ENCODE measurements around the gene LRRC4. TPM values are rescaled to one million over a fixed set of nuclear protein-coding genes. Genes with fewer than 3 reads are reported as not detected.

LRRC4 gene
- total RNA-seq, 2 experiments from 2014 or later = not detected

GRCh38 chr7:128022631-128023532, 8.4 kb downstream of the LRRC4 start:
- no peak overlapping the region for H3K27ac Mint-ChIP-seq
- no peak for DNase-seq
- no peak overlapping the region for H3K4me3 Mint-ChIP-seq
- no peaks in the 10 kb centered on the region for H3K27me3 Mint-ChIP-seq
- no peaks in the 10 kb centered on the region for H3K4me1 Mint-ChIP-seq
- H3K9me3 Mint-ChIP-seq (ENCODE audit: low read depth) = no peaks in the 10 kb centered on the region
- ATAC-seq = no peak
- peaks cover 3% of the 10 kb centered on the region for H3K36me3 Mint-ChIP-seq
- CTCF ChIA-PET = interaction anchor here (0.6 kb wide), 1 partner anchor 159 kb away, joined by 3 read pairs; no protein-coding TSS in a partner anchor

- no peak for DNase-seq
- ATAC-seq = no peak
- Mint-ChIP-seq H3K27ac (no peak overlapping the region), H3K27me3 (no peaks in the 10 kb centered on the region), H3K4me1 (no peaks in the 10 kb centered on the region), H3K36me3 (peaks cover 3% of the 10 kb centered on the region), H3K4me3 (no peak overlapping the region), H3K9me3 (ENCODE audit: low read depth) (no peaks in the 10 kb centered on the region)
- CTCF ChIA-PET = interaction anchor here (1.7 kb wide), 1 partner anchor 9 kb away, joined by 3 read pairs; no protein-coding TSS in a partner anchor
Measured at GRCh38 chr7:128021366-128021765, 9.9 kb downstream of the LRRC4 start.

GRCh38 chr7:128020159-128020558, 11.1 kb downstream of the LRRC4 start:
- ATAC-seq = no peak
- Mint-ChIP-seq H3K4me1 (no peaks in the 10 kb centered on the region), H3K36me3 (peaks cover 3% of the 10 kb centered on the region), H3K9me3 (ENCODE audit: low read depth) (no peaks in the 10 kb centered on the region), H3K27me3 (no peaks in the 10 kb centered on the region), H3K27ac (no peak overlapping the region), H3K4me3 (no peak overlapping the region)
- no peak for DNase-seq
- CTCF ChIA-PET = interaction anchor here (1.3 kb wide), 1 partner anchor 314 kb away, joined by 3 read pairs; no protein-coding TSS in a partner anchor

- no peaks in the 10 kb centered on the region for H3K4me1 Mint-ChIP-seq
- CTCF ChIA-PET = no interaction called here
- H3K36me3 Mint-ChIP-seq = peaks cover 3% of the 10 kb centered on the region
- no peaks in the 10 kb centered on the region for H3K27me3 Mint-ChIP-seq
- H3K27ac Mint-ChIP-seq = no peak overlapping the region
- no peak overlapping the region for H3K4me3 Mint-ChIP-seq
- ATAC-seq = no peak
- no peak for DNase-seq
- H3K9me3 Mint-ChIP-seq (ENCODE audit: low read depth) = no peaks in the 10 kb centered on the region
Measured at GRCh38 chr7:128019288-128019687, 11.9 kb downstream of the LRRC4 start.

- DNase-seq = no peak
- no peaks in the 10 kb centered on the region for H3K9me3 Mint-ChIP-seq (ENCODE audit: low read depth)
- no peaks in the 10 kb centered on the region for H3K27me3 Mint-ChIP-seq
- CTCF ChIA-PET = interaction anchor here (0.9 kb wide), 1 partner anchor 8 kb away, joined by 4 read pairs; no protein-coding TSS in a partner anchor
- H3K27ac Mint-ChIP-seq = no peak overlapping the region
- no peak for ATAC-seq
- no peaks in the 10 kb centered on the region for H3K4me1 Mint-ChIP-seq
- peaks cover 3% of the 10 kb centered on the region for H3K36me3 Mint-ChIP-seq
- H3K4me3 Mint-ChIP-seq = no peak overlapping the region
Measured at GRCh38 chr7:128017862-128018845, 13.1 kb downstream of the LRRC4 start.

GRCh38 chr7:128017460-128017859, 13.8 kb downstream of the LRRC4 start:
- Mint-ChIP-seq H3K27me3 (no peaks in the 10 kb centered on the region), H3K4me1 (no peaks in the 10 kb centered on the region), H3K36me3 (peaks cover 3% of the 10 kb centered on the region), H3K4me3 (no peak overlapping the region), H3K9me3 (ENCODE audit: low read depth) (no peaks in the 10 kb centered on the region), H3K27ac (no peak overlapping the region)
- DNase-seq (no peak), ATAC-seq (no peak)
- CTCF ChIA-PET = interaction anchor here (0.9 kb wide), 1 partner anchor 9 kb away, joined by 4 read pairs; no protein-coding TSS in a partner anchor

GRCh38 chr7:128014811-128015210, 16.4 kb downstream of the LRRC4 start:
- no peaks in the 10 kb centered on the region for H3K36me3 Mint-ChIP-seq
- H3K27me3 Mint-ChIP-seq = no peaks in the 10 kb centered on the region
- no peak for DNase-seq
- H3K9me3 Mint-ChIP-seq (ENCODE audit: low read depth) = no peaks in the 10 kb centered on the region
- ATAC-seq = no peak
- H3K4me1 Mint-ChIP-seq = no peaks in the 10 kb centered on the region
- CTCF ChIA-PET = interaction anchor here (0.9 to 1.1 kb wide), 2 partner anchors 15 to 195 kb away, joined by 3 read pairs; no protein-coding TSS in a partner anchor
- no peak overlapping the region for H3K27ac Mint-ChIP-seq
- H3K4me3 Mint-ChIP-seq = no peak overlapping the region

GRCh38 chr7:128011131-128011661, 20.0 kb downstream of the LRRC4 start:
- CTCF ChIA-PET = no interaction called here
- no peak for DNase-seq
- no peak overlapping the region for H3K27ac Mint-ChIP-seq

GRCh38 chr7:128010391-128011127, 20.7 kb downstream of the LRRC4 start:
- Mint-ChIP-seq H3K27me3 (no peaks in the 10 kb centered on the region), H3K9me3 (ENCODE audit: low read depth) (no peaks in the 10 kb centered on the region), H3K4me1 (no peaks in the 10 kb centered on the region), H3K36me3 (no peaks in the 10 kb centered on the region), H3K27ac (no peak overlapping the region), H3K4me3 (no peak overlapping the region)
- ATAC-seq (no peak), DNase-seq (no peak)
- CTCF ChIA-PET = no interaction called here

More at GRCh38 chr7:128011131-128011661, 20.0 kb downstream of the LRRC4 start:
- H3K36me3 Mint-ChIP-seq = no peaks in the 10 kb centered on the region
- ATAC-seq = no peak
- no peaks in the 10 kb centered on the region for H3K9me3 Mint-ChIP-seq (ENCODE audit: low read depth)
- H3K4me1 Mint-ChIP-seq = no peaks in the 10 kb centered on the region
- H3K27me3 Mint-ChIP-seq = no peaks in the 10 kb centered on the region
- no peak overlapping the region for H3K4me3 Mint-ChIP-seq

- H3K4me3 Mint-ChIP-seq = no peak overlapping the region
- no peaks in the 10 kb centered on the region for H3K9me3 Mint-ChIP-seq (ENCODE audit: low read depth)
- no peak for ATAC-seq
- no peaks in the 10 kb centered on the region for H3K27me3 Mint-ChIP-seq
- H3K4me1 Mint-ChIP-seq = peaks cover 8% of the 10 kb centered on the region
- no peak overlapping the region for H3K27ac Mint-ChIP-seq
- CTCF ChIA-PET = no interaction called here
- H3K36me3 Mint-ChIP-seq = no peaks in the 10 kb centered on the region
- DNase-seq = no peak
Measured at GRCh38 chr7:128008744-128009143, 22.5 kb downstream of the LRRC4 start.

GRCh38 chr7:128008141-128008540, 23.1 kb downstream of the LRRC4 start:
- Mint-ChIP-seq H3K4me1 (peaks cover 13% of the 10 kb centered on the region), H3K27me3 (no peaks in the 10 kb centered on the region), H3K9me3 (ENCODE audit: low read depth) (no peaks in the 10 kb centered on the region), H3K36me3 (no peaks in the 10 kb centered on the region), H3K4me3 (no peak overlapping the region), H3K27ac (no peak overlapping the region)
- no peak for DNase-seq
- CTCF ChIA-PET = no interaction called here
- no peak for ATAC-seq

- no peaks in the 10 kb centered on the region for H3K27me3 Mint-ChIP-seq
- H3K27ac Mint-ChIP-seq = no peak overlapping the region
- no peak overlapping the region for H3K4me3 Mint-ChIP-seq
- H3K4me1 Mint-ChIP-seq = peaks cover 13% of the 10 kb centered on the region
- DNase-seq (no peak), ATAC-seq (no peak)
- CTCF ChIA-PET = no interaction called here
- H3K9me3 Mint-ChIP-seq (ENCODE audit: low read depth) = no peaks in the 10 kb centered on the region
- no peaks in the 10 kb centered on the region for H3K36me3 Mint-ChIP-seq
Measured at GRCh38 chr7:128007303-128007680, 23.9 kb downstream of the LRRC4 start.

Measured in activated CD8-positive, alpha-beta memory T cell treated with anti-CD3 and anti-CD28 coated beads, Interleukin-2, amount 10 ng/mL, durations not matched to agents 7 days and 5 days (primary cell).